GM13976 (cell line): ENCODE results near the gene CTDSP2.
"Not testable (repeated sequence)": the region's sequence is repeated elsewhere in the genome, so short reads cannot be mapped to it uniquely, and the experiment has no call there.

Source experiments
- DNase-seq: peaks from one replicate; pipeline ENCODE4 v3.0.0; 2012; ENCODE audit warnings: low spot score
- in situ Hi-C: fragments of 300-500 bp; cut with MboI; formaldehyde crosslinking; loops from one replicate; pipeline ENCODE4 v1.12.0; 2022; ENCODE audit warnings: low sequenced_read_pairs, mixed read lengths, inconsistent platforms; ENCODE audit not compliant: unreplicated experiment
- TF ChIP-seq, protein P1 (sequence below): IDR thresholded peaks from 2 replicates; pipeline ENCODE4 v1.5.1; 2012; ENCODE audit warnings: borderline replicate concordance, mild to moderate bottlenecking; ENCODE audit not compliant: insufficient read depth; ENCODE audit errors: extremely low read depth, missing control alignments, control extremely low read depth

Gene CTDSP2

DNA sequence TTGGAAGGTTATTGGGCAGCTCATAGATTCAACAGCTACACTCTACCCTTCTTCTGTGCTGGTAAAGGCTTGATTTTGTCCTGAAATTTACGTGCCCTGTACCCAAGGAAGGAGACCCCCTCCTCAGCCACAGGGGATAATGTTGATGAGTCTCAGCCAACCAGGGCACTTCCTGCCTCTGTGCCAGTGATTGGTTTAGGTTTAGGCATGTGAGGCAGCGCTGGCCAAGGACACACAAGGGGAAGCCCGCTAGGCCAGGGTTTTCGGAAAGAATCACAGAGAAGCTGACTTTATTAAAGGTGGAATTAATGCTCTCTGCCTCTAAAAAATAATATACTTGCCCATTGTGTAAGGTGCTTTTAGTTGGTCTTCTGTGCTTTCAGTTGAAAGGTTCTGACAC, 15.4 kb upstream of the CTDSP2 start:
- in situ Hi-C loops: no loop called here
- TF ChIP-seq, protein P1, sequence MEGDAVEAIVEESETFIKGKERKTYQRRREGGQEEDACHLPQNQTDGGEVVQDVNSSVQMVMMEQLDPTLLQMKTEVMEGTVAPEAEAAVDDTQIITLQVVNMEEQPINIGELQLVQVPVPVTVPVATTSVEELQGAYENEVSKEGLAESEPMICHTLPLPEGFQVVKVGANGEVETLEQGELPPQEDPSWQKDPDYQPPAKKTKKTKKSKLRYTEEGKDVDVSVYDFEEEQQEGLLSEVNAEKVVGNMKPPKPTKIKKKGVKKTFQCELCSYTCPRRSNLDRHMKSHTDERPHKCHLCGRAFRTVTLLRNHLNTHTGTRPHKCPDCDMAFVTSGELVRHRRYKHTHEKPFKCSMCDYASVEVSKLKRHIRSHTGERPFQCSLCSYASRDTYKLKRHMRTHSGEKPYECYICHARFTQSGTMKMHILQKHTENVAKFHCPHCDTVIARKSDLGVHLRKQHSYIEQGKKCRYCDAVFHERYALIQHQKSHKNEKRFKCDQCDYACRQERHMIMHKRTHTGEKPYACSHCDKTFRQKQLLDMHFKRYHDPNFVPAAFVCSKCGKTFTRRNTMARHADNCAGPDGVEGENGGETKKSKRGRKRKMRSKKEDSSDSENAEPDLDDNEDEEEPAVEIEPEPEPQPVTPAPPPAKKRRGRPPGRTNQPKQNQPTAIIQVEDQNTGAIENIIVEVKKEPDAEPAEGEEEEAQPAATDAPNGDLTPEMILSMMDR: no peak

DNA sequence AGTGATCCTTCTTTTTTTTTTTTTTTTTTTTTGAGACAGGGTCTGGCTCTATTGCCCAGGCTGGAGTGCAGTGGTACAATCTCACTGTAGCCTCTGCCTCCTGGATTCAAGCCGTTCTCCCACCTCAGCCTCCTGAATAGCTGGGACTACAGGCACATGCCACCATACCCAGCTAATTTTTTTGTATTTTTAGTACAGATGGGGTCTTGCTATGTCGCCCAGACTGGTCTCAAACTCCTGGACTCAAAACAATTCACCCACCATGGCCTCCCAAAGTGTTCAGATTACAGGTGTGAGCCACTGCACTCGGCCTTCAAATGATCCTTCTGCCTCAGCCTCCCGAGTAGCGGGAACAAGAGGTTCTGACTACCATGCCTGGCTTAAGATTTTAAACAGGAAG, 14.4 kb upstream of the CTDSP2 start:
- DNase-seq, in situ Hi-C loops: not testable (repeated sequence)

More for the DNA sequence above, 15.4 kb upstream of the CTDSP2 start:
- no peak for DNase-seq

DNA sequence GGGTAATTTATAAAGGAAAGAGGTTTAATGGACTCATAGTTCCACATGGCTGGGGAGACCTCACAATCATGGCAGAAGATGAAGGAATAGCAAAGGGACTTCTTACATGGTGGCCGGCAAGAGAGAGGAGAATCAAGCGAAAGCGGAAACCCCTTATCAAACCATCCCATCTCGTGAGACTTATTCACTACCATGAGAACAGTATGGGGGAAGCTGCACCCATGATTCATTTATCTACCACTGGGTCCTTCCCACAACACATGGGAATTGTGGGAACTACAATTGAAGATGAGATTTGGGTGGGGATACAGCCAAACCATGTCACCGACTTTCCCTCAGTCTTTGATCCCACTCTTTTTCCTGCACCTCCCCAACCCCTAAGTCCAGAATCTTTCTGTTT, 12.6 kb upstream of the CTDSP2 start:
- no peak for DNase-seq
- TF ChIP-seq, protein P1: no peak
- in situ Hi-C loops: no loop called here

DNA sequence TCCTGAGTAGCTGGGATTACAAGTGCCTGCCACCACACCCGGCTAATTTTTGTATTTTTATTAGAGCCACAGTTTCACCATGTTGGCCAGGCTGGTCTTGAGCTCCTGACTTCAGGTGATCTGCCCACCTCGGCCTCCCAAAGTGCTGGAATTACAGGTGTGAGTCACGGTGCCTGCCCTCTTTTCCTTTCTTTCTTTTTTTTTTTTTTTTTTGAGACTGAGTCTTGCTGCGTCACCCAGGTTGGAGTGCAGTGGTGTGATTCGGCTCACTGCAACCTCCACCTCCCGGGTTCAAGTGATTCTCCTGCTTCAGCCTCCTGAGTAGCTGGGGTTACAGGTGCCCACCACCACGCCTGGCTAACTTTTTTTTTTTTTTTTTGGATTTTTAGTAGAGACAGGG, 11.6 kb upstream of the CTDSP2 start:
- DNase-seq, in situ Hi-C loops: not testable (repeated sequence)

DNA sequence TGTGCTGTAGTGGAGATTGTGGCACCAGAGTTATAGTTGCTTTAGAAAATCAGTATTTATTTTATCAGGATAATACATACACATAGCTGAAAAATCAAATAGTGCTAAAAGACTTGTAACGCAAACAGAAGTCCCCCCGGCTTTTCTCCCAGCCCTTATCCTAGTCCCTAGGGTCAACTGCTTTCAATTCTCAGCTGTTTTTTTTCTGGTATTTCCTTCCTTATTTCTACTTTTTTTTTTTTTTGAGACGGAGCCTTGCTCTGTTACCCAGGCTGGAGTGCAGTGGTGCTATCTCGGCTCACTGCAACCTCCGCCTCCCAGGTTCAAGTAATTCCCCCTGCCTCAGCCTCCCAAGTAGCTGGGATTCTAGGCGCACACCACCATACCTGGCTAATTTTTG, 8.4 kb upstream of the CTDSP2 start:
- DNase-seq: no peak
- TF ChIP-seq, protein P1: no peak
- in situ Hi-C loops: no loop called here

DNA sequence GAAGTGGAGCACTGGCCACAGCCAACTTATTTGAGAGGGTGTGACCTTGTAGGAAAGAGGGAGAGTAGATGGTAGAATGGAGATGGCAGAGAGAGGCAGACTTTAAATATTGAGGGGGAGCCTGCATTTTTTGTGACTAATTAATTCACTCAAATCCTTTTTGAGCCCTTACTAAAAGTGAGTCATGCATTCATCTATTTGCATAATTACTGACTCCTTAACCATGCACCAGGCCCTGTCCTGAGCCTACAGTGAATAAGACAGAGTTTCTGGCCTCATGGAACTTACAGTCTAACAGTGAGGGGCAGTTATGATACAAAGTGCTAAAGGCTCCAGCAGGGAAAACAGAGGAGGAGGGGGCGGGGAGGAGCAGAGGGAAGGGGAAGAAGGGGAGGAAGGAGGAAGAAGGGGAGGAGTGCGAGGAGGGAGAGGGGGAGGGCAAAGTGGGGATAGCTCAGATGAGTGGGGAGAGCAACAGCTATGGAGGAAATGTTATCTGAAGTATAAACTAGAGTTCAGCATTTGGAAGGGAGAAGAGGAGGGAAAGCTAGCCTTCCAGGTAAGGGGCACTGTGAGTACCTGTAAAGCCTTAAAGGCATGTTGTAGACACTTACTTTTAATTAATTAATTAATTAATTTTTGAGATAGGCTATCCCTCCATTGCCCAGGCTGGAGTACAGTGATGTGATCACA, 7.5 kb upstream of the CTDSP2 start:
- TF ChIP-seq, protein P1: no peak
- in situ Hi-C loops: no loop called here
- no peak for DNase-seq

DNA sequence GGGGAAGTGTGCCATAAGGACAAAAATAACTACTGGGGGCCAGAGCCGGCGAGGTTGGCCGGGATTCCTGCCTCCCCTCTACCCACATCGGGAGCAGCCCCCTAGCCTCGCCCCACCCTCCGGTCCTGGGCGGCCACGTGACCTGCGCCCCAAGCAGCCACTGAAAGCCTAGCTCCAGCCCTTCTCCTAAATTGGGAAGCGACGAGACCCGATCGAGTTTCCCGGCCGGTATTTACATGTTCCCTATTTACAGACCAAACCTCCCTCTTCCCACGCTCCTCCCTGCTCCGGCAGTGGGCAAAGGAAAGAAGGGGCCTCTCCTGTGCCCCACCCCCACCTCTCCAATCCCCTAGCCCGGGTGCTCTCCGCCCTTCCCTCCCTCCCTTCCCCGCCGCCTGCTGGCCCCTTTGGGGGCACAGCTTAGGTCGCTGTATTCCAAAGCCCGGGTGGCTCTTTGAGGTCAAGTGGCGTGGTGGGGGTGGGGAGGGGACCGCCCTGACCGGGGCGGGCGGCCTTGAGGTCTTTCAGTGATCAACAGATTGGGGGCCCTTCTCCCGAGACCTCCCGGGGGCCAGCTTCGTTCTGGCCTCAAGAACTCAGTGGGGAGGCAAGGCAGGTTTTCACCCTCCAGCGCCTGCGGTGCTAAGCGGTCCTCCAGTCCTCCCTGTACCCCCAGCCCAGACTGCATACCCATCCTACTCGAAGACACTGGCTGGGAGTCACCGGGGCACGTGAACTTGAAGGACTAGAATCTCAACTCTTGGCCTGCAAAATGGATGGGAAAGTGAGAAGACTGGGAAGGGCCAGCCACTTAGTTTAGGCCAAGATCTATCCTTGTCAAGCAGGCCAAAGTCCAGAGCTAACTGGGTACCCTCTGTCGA, 6.3 kb upstream of the CTDSP2 start:
- in situ Hi-C loops: no loop called here
- DNase-seq: no peak
- TF ChIP-seq, protein P1: no peak
